NCI-H1436 (cell line): ENCODE results near the gene LCLAT1.
"Not testable (repeated sequence)": the region's sequence is repeated elsewhere in the genome, so short reads cannot be mapped to it uniquely, and the experiment has no call there.

Experiments
- DNase-seq: peaks from one replicate; lab custom pipeline; 2025; lab: John Stamatoyannopoulos, UW

Gene LCLAT1

GRCh38 chr2:30601375-30601774 lies 154.3 kb downstream of the LCLAT1 start:
- no peak for DNase-seq

- DNase-seq, result no peak
Measured at GRCh38 chr2:30605197-30605596, 158.2 kb downstream of the LCLAT1 start.

GRCh38 chr2:30608643-30609042 lies 161.6 kb downstream of the LCLAT1 start:
- no peak for DNase-seq

DNA sequence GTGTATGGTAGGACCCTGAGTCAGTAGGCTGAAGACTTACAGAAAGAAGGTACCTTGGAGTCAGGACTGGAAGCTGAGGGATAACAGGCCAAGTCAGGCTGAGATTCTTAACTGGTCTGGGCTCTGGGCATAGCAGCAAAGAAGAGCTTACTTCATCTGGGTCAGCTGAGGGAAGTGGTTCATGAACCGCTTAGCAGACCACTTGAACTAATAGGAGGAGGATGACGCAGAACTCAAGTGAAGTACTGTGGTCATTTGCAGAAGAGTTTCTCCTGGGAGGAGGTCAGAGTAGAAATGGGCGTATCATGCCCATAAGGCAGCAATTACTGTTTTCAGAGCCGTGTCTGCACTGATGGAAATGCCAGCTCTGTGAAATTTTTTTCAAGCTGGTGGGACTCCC lies 164.5 kb downstream of the LCLAT1 start:
- no peak for DNase-seq

DNA sequence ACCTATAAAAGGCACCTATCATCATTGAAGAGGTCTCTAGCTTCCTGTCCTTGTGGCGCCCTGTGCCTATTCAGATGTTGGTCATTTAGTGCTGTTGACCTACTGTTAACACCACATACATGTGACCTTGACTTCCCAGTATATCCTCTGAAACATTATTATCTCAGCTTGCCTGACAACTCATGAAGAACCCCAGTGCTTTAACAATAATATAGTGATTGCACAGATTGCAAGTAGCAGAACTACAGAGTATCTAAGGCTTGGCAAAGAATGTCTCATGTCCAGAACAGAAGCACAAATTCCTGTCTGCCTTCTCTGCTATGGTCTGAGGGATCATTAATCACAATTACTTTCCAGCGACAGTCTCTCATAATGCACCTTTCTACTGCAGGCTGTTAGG lies 165.3 kb downstream of the LCLAT1 start:
- DNase-seq, result no peak

DNA sequence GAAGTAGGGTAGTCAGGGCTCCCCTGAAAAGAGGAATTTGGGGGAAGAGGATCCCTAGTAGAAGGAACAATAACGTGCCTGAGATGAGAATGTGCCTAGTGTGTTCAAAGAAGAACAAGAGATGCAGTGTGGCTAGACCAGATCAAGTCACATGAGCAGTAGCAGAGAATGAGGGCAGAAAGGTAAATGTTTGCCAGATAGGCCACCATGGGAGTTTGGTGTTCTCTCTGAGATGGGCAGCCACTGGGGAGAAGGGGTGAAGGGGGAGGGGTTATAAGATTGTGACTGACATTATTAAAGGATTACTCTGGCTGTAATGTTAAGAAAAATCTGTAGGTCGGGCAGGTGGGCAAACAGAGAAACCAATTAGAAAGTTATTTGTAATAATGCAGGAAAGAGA lies 166.0 kb downstream of the LCLAT1 start:
- peak; percentile 8 for DNase-seq

GRCh38 chr2:30614227-30614626 lies 167.2 kb downstream of the LCLAT1 start:
- DNase-seq, result not testable (repeated sequence)

DNA sequence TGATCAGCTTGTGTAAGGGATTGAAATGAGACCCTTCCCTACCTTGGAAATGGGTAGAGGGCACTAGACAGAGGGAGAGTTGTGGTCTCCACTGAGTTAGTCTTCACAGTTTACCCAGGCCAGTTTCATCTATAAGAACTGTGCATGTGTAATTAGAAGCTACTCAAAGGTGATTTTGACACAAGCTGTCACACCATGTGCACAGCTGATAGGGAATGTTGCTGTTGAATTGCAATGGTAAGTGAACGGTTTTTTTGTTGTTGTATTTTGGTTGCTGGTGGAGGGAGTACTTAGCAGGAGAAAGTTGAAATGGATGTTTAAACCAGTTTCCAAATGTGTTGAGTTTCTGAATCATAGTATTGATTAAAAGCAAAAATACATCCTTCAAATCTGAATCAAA lies 168.9 kb downstream of the LCLAT1 start:
- no peak for DNase-seq

DNA sequence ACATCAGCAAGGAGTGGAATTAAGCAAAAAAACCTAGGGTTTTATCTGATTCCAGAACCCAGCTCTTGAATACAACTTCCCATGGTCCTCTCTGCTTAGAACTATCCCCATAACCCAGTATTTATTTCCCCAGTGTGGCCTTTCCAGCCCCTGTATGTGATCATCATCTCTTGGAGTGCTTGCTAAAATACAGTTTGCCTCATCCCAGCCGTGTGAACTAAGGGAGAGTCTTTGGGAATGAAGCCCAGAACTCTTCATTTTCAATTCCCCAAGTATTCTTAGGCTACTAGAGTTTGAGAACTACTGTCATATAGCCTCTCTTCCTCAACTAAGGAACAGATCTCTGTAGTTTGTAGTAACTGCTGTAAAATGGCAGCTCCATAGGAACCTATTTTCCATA lies 173.1 kb downstream of the LCLAT1 start:
- no peak for DNase-seq

- no peak for DNase-seq
Measured at GRCh38 chr2:30621836-30622235, 174.8 kb downstream of the LCLAT1 start.

DNA sequence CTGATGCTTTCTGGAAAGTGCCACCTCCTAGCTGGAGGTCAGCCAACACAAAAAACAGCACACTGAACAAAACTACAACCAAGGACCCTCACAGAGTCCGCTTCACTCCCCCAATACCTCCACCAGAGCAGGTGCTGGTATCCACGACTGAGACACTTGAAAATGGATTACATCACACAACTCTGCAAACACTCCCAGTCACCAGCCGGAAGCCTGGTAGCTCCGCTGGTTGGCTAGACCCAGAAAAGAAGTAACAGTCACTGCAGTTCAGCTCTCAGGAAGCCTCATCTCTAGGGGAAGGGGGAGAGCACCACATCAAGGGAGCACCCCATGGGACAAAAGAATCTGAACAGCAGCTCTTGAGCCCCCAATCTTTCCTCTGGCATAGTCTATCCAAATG lies 175.4 kb downstream of the LCLAT1 start:
- DNase-seq, result no peak

GRCh38 chr2:30625276-30625675 lies 178.2 kb downstream of the LCLAT1 start:
- DNase-seq, result no peak

- no peak for DNase-seq
Measured at GRCh38 chr2:30625701-30626100, 178.7 kb downstream of the LCLAT1 start.

GRCh38 chr2:30626397-30626796 lies 179.4 kb downstream of the LCLAT1 start:
- no peak for DNase-seq

DNA sequence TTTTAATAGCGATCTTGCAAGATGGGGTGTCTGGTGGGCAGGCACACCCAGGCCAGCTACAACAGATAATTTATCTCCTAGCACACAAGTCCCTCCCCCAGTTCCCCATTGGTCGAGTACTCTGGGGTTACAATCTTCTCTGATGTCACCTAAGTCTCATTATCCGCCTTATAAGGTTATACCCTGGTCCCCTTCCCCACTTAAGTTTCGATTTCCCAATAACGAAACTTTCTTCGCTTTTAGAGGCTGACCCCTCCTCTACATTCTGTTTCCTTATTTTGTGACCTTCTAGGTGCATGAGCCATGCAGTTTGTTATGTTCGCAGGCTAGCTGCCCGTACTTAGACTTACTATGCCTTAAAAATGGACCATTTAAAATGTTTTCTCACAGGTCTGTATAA lies 180.1 kb downstream of the LCLAT1 start:
- no peak for DNase-seq

- no peak for DNase-seq
Measured at GRCh38 chr2:30628341-30628740, 181.3 kb downstream of the LCLAT1 start.

- no peak for DNase-seq
Measured at GRCh38 chr2:30629866-30630265, 182.8 kb downstream of the LCLAT1 start.

DNA sequence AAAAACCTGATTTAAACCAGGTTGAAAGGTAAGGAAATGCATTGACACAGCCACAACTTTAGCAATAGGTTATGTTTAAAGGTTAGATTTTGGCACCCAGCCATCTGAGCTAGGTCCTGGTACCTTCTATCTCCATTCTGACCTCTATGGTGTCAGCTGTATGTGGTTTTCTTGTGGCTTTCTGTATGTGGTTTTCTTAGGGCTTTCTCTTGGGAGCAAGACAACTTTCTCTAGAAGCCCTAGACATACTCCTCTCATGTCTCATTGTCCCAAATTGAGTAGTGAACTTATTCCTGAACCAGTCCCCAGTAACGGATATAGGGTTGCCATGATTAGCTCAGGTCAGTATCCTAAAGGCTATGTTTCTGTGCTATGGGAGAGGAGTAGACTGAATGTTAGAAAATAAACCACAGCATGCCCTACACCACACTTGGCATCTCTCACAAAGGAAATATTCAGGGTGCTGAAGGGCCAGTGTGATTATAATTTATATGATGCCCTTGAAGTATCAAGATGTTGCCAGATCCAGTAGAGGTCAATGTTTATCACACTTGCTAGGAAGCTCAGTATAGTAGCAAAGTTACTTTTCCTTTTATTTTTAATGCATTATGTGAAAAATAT lies 184.1 kb downstream of the LCLAT1 start:
- no peak for DNase-seq

DNA sequence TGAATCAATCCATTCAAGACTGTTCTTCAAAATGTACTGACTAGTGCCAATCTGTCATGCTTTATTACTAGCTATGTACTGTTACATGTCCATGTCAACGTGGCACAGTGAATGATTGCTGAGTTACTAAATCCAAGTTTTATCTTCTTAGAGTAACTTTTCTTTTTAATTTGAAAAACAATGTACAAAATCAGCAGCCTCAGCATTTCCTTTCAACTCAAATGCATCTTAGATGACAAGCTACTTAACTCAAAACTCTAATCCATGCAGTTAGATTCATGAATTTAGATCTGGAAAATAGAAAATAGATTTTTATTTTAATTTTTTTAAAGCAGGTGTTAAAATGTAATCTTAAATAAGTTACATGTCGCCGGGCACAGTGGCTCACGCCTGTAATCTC lies 186.0 kb downstream of the LCLAT1 start:
- no peak for DNase-seq

DNA sequence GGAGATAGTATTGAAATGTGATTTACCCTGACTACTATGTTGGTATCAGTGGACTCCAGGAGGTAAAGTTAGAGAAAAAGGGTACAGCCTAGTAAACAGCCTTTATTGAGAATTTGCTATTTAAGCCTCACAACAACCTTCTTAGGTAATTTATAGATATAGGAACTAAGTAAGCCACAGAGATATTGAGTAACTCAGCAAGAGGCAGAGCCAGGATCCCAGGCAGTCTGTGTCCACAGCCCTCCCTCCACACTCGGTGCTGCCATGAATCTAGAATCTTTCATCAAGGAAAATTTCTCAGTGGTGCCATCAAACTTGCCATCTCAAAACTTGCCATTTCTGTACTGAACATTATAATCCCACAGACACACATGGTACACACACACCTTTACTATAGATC lies 189.3 kb downstream of the LCLAT1 start:
- no peak for DNase-seq

DNA sequence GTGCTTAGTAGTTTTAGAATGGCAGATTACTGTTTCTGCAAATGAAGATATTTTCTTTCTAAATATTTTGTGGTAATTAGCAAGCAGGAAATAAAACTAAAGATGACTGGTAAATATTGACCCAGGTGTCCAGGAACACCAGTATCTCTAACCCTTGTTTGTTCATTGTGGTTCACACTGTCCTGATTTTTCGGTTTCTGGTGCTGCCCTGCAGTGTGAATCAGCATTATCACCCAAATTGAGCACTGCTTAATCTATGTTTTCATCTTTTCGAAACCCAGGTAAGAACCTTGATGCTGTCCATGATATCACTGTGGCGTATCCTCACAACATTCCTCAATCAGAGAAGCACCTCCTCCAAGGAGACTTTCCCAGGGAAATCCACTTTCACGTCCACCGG lies 192.8 kb downstream of the LCLAT1 start:
- DNase-seq, result no peak

GRCh38 chr2:30641765-30642345 lies 194.8 kb downstream of the LCLAT1 start:
- DNase-seq, result no peak

DNA sequence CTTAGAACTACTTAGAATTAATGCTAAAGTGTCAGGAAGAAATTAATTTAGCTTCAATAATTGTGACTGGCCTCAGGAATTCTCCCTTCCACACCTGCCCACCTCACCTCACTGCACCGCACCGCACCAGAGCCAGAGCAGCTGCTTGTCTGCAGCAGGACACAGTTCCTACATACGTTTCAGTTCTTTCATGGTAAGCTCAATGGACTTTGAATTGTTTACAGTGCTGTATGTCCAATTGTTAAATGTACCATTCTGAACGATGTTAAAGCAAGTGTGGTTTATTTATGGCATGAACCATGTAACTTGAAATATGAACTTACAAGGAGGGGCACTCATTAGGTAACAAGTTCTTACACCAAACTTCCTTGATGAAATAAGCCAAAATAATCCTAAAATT lies 196.0 kb downstream of the LCLAT1 start:
- DNase-seq, result not testable (repeated sequence)

GRCh38 chr2:30643674-30644073 lies 196.6 kb downstream of the LCLAT1 start:
- no peak for DNase-seq
